Measurements from ENCODE around the gene CYP27B1.
"Not testable (repeated sequence)": the region's sequence is repeated elsewhere in the genome, so short reads cannot be mapped to it uniquely, and the experiment has no call there.

Gene CYP27B1

GRCh38 chr12:57783466-57783801, 16.6 kb upstream of the CYP27B1 start:
- DNase-seq = no peak

GRCh38 chr12:57782608-57783465, 16.0 kb upstream of the CYP27B1 start, which contains the start of gene TSFM:
Gene TSFM, plus strand, starts transcription at chr12:57782787. Its CDS starts 15 bp downstream, at chr12:57782802.
- DNase-seq = peak; percentile 80

- DNase-seq = no peak
These were observed 15.3 kb upstream of the CYP27B1 start for GRCh38 chr12:57782243-57782607.

- no peak for DNase-seq
These were observed 14.9 kb upstream of the CYP27B1 start for GRCh38 chr12:57781801-57782200.

- DNase-seq = no peak
These were observed 14.4 kb upstream of the CYP27B1 start for GRCh38 chr12:57781244-57781643.

GRCh38 chr12:57780284-57780897, 13.5 kb upstream of the CYP27B1 start:
- no peak for DNase-seq

- no peak for DNase-seq
These were observed 12.9 kb upstream of the CYP27B1 start for GRCh38 chr12:57779736-57780135.

- no peak for DNase-seq
These were observed 11.0 kb upstream of the CYP27B1 start for GRCh38 chr12:57777911-57778310.

GRCh38 chr12:57777367-57777766, 10.5 kb upstream of the CYP27B1 start:
- DNase-seq = no peak

GRCh38 chr12:57776247-57776587, 9.3 kb upstream of the CYP27B1 start:
- DNase-seq = no peak

GRCh38 chr12:57775563-57776246, 8.8 kb upstream of the CYP27B1 start:
- DNase-seq = no peak

- DNase-seq = no peak
These were observed 8.2 kb upstream of the CYP27B1 start for GRCh38 chr12:57775044-57775443.

GRCh38 chr12:57774634-57775033, 7.8 kb upstream of the CYP27B1 start:
- not testable (repeated sequence) for DNase-seq

GRCh38 chr12:57772429-57773322, 5.8 kb upstream of the CYP27B1 start, which contains the start of gene EEF1AKMT3:
Gene EEF1AKMT3, plus strand, starts transcription at chr12:57772614. Its CDS starts 111 bp downstream, at chr12:57772725.
- no peak for DNase-seq

- DNase-seq = peak; percentile 93
These were observed 5.1 kb upstream of the CYP27B1 start, which contains the start of gene METTL1 for GRCh38 chr12:57771873-57772428. Gene METTL1, minus strand, starts transcription at chr12:57772105. Its CDS starts 22 bp downstream, at chr12:57772083.

- peak; percentile 89 for DNase-seq
These were observed 4.5 kb upstream of the CYP27B1 start for GRCh38 chr12:57771236-57771872.

GRCh38 chr12:57770734-57771133, 3.9 kb upstream of the CYP27B1 start:
- no peak for DNase-seq

- no peak for DNase-seq
These were observed 2.7 kb upstream of the CYP27B1 start for GRCh38 chr12:57769594-57769993.

- no peak for DNase-seq
These were observed 998 bp upstream of the CYP27B1 start for GRCh38 chr12:57767876-57768275.

- DNase-seq = no peak
These were observed 424 bp upstream of the CYP27B1 start for GRCh38 chr12:57767305-57767698.

GRCh38 chr12:57765698-57766463, 997 bp downstream of the CYP27B1 start:
- no peak for DNase-seq

All from GDM1 (cell line).